Stimulated activated memory B cell treated with anti-CD40 and anti-IgM and Interleukin-4, amounts not matched to agents 10 μg/mL and 1 μg/mL and 100 μg/mL, for 72 hours (primary cell): ENCODE measurements around the gene FES.
"Not testable (repeated sequence)": the region's sequence is repeated elsewhere in the genome, so short reads cannot be mapped to it uniquely, and the experiment has no call there.

ENCODE experiments used
- ATAC-seq: fragments of 150-1000 bp; cut with Tn5 transposase; 2 replicates; pipeline ENCODE4 v1.10.0; 2021
- H3K27ac Mint-ChIP-seq: one replicate; pipeline ENCODE4 v1.8.0; 2022; ENCODE audit warnings: mild to moderate bottlenecking, mixed read lengths
- H3K27me3 Mint-ChIP-seq: one replicate; pipeline ENCODE4 v1.8.0; 2022; ENCODE audit warnings: mixed read lengths
- H3K36me3 Mint-ChIP-seq: one replicate; pipeline ENCODE4 v1.8.0; 2022; ENCODE audit warnings: mixed read lengths
- H3K4me1 Mint-ChIP-seq: one replicate; pipeline ENCODE4 v1.8.0; 2022; ENCODE audit warnings: mixed read lengths
- H3K4me3 Mint-ChIP-seq: one replicate; pipeline ENCODE4 v1.8.0; 2022; ENCODE audit warnings: mild to moderate bottlenecking, moderate library complexity, mixed read lengths
- H3K9me3 Mint-ChIP-seq: one replicate; pipeline ENCODE4 v1.8.0; 2022; ENCODE audit warnings: mixed read lengths

Gene FES

DNA sequence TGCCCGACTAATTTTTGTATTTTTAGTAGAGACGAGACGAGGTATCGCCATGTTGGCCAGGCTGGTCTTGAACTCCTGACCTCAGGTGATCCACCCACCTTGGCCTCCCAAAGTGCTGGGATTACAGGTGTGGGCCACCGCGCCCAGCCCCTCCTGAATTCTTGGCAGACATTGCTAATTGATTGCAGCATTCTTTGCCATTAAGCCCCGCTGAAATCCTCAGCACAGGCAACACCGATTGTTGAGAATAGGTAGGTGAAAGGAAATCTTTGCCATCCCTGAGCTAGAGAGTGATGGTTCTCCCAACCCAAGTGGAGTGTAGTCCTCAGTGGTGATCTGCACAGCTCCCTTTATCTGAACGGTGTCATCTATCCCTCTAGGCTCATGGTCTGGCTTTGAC, 20.4 kb downstream of the FES start:
- Mint-ChIP-seq H3K27me3 (no peaks in the 10 kb centered on the region), H3K36me3 (peaks cover 44% of the 10 kb centered on the region), H3K4me3 (no peak overlapping the region), H3K9me3 (no peaks in the 10 kb centered on the region), H3K4me1 (peaks cover 44% of the 10 kb centered on the region), H3K27ac (no peak overlapping the region)
- ATAC-seq: no peak

DNA sequence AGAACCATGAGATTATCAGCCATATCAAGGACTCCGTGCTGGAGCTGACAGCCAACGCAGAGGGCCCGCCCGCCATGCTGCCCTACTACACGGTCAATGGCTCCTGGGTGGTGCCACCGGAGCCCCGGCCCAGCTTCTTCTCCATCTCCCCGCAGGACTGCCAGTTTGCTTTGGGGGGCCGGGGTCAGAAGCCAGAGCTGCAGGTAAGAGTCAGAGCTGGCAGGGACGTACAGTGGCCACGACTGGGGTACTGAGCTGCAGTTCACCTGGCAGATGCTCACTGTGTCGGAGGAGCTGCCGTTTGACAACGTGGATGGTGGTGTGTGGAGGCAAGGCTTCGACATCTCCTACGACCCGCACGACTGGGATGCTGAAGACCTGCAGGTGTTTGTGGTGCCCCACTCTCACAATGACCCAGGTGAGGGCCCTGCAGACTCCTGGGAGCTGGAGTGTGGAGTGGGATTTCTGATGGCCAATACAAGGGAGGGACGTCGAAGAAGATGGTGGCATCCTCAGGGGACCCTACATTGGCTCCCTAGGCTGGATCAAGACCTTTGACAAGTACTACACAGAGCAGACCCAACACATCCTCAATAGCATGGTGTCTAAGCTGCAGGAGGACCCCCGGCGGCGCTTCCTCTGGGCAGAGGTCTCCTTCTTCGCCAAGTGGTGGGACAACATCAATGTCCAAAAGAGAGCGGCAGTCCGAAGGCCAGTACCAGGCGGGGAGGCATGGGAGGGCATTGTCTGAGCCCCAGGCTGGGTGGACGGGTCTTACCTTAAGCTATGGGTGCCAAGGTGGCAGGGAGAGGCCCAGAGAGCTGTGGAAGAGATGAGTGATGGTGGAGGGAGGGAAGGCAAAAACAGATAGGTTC, 21.2 kb downstream of the FES start:
- no peak for ATAC-seq
- no peaks in the 10 kb centered on the region for H3K27me3 Mint-ChIP-seq
- H3K27ac Mint-ChIP-seq: peak overlapping the region; percentile 26
- peaks cover 39% of the 10 kb centered on the region for H3K4me1 Mint-ChIP-seq
- H3K9me3 Mint-ChIP-seq: no peaks in the 10 kb centered on the region
- no peak overlapping the region for H3K4me3 Mint-ChIP-seq
- H3K36me3 Mint-ChIP-seq: peaks cover 52% of the 10 kb centered on the region

DNA sequence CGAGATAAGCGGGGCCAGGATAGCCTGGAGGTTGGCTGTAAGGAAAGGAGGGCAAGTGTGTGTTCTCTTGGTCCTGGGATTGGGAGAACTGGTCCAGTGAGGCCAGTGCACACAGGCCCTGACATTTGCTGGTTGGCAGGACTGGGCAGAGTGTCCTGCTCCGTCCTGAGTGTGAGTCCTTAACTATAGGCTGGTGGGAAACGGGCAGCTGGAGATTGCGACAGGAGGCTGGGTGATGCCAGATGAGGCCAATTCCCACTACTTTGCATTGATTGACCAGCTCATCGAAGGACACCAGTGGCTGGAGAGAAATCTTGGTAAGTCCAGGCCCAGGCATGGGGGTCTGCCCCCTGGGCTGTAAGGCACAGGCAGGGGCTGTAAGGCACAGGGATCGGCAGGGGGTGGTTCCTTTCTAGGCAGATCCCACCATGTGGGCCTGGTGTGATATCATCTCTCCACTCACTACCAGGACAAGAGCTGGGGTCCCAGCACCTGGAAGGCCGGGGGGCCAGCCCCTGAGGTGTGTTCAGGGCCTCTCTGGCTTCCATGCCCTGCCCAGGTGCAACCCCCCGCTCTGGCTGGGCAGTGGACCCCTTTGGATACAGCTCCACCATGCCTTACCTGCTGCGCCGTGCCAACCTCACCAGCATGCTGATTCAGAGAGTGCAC, 22.0 kb downstream of the FES start:
- no peaks in the 10 kb centered on the region for H3K27me3 Mint-ChIP-seq

DNA sequence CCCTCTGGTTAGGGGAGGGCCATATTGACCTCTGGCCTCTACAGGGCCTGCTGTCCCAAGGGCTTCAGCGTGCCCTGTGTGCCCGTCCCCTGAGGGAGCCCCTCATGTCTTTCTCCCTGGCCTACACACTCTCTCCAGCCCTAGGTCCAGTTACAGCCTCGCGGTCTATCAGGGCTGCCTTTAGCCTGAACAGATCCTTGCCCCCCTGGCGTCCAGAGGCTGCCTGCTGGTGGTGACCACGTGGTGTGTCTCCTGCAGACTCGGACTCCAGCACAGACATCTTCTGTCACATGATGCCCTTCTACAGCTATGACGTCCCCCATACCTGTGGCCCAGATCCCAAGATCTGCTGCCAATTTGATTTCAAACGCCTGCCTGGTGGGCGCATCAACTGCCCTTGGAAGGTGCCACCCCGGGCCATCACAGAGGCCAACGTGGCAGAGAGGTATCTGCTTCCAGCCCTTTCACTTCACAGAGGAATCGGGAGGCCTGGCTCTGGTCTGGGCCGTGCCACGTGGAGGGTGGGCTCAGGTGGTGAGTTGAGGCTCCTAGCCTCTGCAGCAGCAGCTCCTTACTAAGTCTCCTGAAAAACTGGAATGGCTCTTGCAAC, 22.9 kb downstream of the FES start:
- Mint-ChIP-seq H3K4me3 (no peak overlapping the region), H3K4me1 (peaks cover 26% of the 10 kb centered on the region), H3K27ac (no peak overlapping the region)

More for the DNA sequence above, 22.0 kb downstream of the FES start:
- Mint-ChIP-seq H3K27ac (no peak overlapping the region), H3K4me1 (peaks cover 35% of the 10 kb centered on the region), H3K4me3 (no peak overlapping the region), H3K36me3 (peaks cover 59% of the 10 kb centered on the region), H3K9me3 (no peaks in the 10 kb centered on the region)
- no peak for ATAC-seq

DNA sequence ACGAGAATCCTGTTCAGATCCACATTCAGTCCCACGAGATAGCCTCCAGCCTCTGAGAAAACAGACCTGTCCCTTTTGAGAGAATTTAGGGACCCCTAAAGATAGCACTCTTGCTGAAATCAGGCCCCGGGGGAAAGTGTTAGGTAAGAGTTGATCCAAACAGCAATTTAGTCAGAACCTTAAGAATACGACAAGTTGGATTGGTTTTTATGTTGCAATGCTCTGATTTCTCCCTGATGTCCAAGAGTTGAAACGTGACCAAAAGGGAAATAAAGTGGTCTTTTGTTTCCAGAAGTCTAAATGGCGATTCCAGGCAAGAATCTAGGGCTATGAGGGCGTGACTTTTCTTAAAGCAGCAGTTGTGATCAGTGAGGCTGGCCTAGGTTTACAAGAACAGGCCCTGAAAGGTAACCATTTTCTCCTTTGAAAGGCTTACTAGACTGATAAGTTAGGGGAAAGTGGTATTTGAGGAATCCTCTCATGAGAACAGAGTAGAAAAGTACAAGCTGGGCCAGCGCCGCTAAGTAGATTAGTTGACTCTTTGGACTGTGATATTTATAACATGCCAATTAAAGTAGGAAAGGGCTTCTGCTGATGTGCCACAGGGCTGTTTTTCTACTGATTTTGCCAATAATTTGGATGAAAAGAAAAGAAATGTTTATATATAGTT, 23.7 kb downstream of the FES start:
- peaks cover 72% of the 10 kb centered on the region for H3K36me3 Mint-ChIP-seq
- no peak overlapping the region for H3K4me3 Mint-ChIP-seq
- no peaks in the 10 kb centered on the region for H3K9me3 Mint-ChIP-seq
- ATAC-seq: no peak
- H3K27me3 Mint-ChIP-seq: no peaks in the 10 kb centered on the region
- no peak overlapping the region for H3K27ac Mint-ChIP-seq
- H3K4me1 Mint-ChIP-seq: peaks cover 26% of the 10 kb centered on the region

More for the DNA sequence above, 22.9 kb downstream of the FES start:
- H3K36me3 Mint-ChIP-seq: peaks cover 64% of the 10 kb centered on the region
- no peak for ATAC-seq
- H3K27me3 Mint-ChIP-seq: no peaks in the 10 kb centered on the region
- H3K9me3 Mint-ChIP-seq: no peaks in the 10 kb centered on the region

DNA sequence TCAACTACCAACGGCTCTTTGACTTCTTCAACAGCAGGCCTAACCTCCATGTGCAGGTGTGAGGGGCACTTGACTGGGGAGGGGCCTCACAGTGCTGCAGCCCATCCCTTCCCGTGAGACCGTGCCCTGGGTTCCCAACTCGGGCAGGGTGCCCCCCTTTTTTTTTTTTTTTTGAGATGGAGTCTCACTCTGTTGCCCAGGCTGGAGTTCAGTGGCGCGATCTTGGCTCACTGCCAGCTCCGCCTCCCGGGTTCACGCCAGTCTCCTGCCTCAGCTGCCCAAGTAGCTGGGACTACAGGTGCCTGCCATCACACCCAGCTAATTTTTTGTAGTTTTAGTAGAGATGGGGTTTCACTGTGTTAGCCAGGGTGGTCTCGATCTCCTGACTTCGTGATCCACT, 25.1 kb downstream of the FES start:
- H3K4me3 Mint-ChIP-seq, H3K27ac Mint-ChIP-seq, ATAC-seq, H3K27me3 Mint-ChIP-seq, H3K9me3 Mint-ChIP-seq: not testable (repeated sequence)
- H3K4me1 Mint-ChIP-seq: peaks cover 16% of the 10 kb centered on the region
- peaks cover 86% of the 10 kb centered on the region for H3K36me3 Mint-ChIP-seq

DNA sequence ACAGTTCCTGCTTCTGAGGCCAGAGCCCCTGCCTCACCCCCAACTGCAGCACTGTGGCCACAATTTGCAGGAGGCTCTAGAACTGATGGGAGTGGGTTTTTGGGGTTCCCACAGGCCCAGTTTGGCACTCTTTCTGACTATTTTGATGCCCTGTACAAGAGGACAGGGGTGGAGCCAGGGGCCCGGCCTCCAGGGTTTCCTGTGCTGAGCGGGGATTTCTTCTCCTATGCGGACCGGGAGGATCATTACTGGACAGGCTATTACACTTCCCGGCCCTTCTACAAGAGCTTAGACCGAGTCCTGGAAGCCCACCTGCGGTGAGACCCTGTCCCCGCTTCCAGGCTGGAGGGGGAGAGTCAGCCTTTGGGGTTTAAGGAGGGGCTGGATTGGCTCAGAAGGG, 25.7 kb downstream of the FES start:
- Mint-ChIP-seq H3K9me3 (no peaks in the 10 kb centered on the region), H3K36me3 (peaks cover 87% of the 10 kb centered on the region), H3K4me1 (peaks cover 16% of the 10 kb centered on the region), H3K4me3 (no peak overlapping the region), H3K27ac (no peak overlapping the region), H3K27me3 (no peaks in the 10 kb centered on the region)
- no peak for ATAC-seq

DNA sequence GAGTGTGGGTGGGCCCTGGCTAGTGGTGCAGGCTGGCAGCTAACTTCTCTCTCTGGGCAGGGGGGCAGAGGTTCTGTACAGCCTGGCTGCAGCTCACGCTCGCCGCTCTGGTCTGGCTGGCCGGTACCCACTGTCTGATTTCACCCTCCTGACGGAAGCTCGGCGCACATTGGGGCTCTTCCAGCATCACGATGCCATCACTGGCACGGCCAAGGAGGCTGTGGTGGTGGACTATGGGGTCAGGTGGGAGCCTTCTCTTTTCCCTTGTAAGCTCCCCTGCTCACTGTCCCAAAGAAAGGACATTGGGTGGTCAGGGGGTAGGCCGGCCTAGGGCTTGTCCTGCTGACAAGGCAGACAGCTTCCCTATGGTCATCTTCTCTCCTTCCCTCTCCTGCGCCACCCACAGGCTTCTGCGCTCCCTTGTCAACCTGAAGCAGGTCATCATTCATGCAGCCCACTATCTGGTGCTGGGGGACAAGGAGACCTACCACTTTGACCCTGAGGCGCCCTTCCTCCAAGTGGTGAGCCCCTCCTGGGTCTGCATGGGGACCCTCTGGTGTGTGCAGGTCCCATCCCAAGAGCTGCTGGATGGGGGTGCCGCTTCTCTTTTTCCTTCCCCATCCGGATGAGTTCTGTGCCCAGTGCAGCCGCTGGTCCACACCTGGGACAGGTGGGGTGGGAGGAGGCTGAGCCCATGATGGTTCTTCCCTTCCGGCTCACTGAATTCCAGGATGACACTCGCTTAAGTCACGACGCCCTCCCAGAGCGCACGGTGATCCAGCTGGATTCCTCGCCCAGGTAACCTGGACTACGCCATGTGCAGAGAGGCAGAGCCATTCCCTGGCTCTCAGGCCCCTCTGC, 26.4 kb downstream of the FES start:
- Mint-ChIP-seq H3K9me3 (no peaks in the 10 kb centered on the region), H3K27ac (no peak overlapping the region), H3K36me3 (peaks cover 87% of the 10 kb centered on the region), H3K27me3 (no peaks in the 10 kb centered on the region), H3K4me3 (no peak overlapping the region), H3K4me1 (peaks cover 13% of the 10 kb centered on the region)
- ATAC-seq: no peak

DNA sequence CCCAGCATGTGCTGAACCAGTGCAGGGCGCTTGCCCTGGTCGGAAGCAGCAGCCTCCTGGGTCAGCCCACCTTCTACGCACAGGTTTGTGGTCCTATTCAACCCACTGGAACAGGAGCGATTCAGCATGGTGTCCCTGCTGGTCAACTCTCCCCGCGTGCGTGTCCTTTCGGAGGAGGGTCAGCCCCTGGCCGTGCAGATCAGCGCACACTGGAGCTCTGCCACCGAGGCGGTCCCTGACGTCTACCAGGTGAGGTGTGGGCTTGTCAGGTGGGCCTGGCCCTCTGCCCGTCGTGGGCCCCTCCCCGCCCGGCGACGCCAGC, 27.0 kb downstream of the FES start:
- no peaks in the 10 kb centered on the region for H3K27me3 Mint-ChIP-seq
- no peaks in the 10 kb centered on the region for H3K9me3 Mint-ChIP-seq
- H3K4me3 Mint-ChIP-seq: no peak overlapping the region
- H3K36me3 Mint-ChIP-seq: peaks cover 87% of the 10 kb centered on the region
- no peak overlapping the region for H3K27ac Mint-ChIP-seq
- peaks cover 11% of the 10 kb centered on the region for H3K4me1 Mint-ChIP-seq
- no peak for ATAC-seq

DNA sequence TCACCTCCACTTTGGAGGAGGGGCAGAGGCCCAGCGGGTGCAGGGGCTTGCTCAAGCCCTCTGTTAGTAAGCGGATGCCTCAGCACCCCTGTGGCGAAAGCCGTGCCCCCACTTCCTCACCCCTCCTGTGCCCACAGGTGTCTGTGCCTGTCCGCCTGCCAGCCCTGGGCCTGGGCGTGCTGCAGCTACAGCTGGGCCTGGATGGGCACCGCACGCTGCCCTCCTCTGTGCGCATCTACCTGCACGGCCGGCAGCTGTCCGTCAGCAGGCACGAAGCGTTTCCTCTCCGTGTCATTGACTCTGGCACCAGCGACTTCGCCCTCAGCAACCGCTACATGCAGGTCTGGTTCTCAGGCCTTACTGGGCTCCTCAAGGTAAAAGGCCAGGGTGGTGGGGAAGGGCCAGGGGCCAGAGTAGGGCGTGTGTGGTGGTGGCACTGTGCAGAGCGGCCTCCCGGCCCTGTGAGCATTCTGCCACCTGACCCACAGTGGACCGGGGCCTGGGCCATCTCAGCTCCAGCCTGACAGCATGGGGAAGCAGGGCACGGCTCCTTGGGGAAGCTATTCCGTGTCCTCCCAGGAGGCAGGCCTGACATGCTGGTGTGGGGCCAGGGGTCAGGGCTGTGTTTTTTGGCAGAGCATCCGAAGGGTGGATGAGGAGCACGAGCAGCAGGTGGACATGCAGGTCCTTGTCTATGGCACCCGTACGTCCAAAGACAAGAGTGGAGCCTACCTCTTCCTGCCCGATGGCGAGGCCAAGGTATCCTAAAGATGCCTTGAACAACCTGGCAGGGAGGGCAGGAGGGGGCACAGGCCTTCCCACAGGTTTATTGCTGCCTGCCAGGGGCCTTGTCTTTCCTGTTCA, 27.8 kb downstream of the FES start:
- Mint-ChIP-seq H3K27me3 (no peaks in the 10 kb centered on the region), H3K9me3 (no peaks in the 10 kb centered on the region), H3K4me1 (peaks cover 8% of the 10 kb centered on the region), H3K4me3 (no peak overlapping the region), H3K36me3 (peaks cover 87% of the 10 kb centered on the region), H3K27ac (no peak overlapping the region)
- ATAC-seq: no peak

DNA sequence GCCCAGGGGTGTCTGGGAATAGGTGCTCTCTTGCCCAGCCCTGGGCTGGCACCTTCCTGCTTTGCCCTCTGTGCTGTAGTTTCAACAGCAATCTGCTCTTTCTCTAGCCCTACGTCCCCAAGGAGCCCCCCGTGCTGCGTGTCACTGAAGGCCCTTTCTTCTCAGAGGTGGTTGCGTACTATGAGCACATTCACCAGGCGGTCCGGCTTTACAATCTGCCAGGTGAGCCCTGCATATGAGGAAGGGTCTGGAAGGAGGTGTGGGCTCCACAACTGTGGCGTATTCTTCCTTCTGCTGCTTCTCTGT, 28.4 kb downstream of the FES start:
- ATAC-seq: no peak
- H3K4me3 Mint-ChIP-seq: no peak overlapping the region
- H3K36me3 Mint-ChIP-seq: peaks cover 87% of the 10 kb centered on the region
- H3K4me1 Mint-ChIP-seq: peaks cover 8% of the 10 kb centered on the region
- H3K27me3 Mint-ChIP-seq: no peaks in the 10 kb centered on the region
- no peaks in the 10 kb centered on the region for H3K9me3 Mint-ChIP-seq
- H3K27ac Mint-ChIP-seq: no peak overlapping the region

DNA sequence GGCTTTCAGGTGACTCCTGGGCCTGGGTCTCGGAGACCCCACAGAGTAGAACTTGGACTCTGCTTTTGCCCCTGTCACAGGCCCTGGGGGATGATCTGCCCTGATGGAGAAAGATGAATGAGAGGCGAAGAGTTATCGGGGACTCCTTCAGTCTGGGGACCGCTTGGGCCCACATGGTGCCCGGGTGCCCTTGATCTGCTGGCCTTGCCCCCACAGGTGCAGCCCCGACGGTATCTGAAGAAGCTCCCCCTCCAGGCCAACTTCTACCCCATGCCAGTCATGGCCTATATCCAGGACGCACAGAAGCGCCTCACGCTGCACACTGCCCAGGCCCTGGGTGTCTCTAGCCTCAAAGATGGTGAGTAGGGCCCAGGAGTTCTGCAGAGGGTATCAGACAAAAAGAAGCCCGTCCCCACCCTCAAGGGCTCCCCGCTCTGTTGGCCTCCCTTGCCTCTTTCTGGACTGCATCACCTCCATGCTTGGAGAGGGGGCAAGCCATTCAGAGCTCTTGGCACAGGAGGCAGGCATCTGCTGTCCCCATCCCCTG, 29.2 kb downstream of the FES start:
- Mint-ChIP-seq H3K4me3 (no peak overlapping the region), H3K9me3 (no peaks in the 10 kb centered on the region), H3K27ac (no peak overlapping the region)

DNA sequence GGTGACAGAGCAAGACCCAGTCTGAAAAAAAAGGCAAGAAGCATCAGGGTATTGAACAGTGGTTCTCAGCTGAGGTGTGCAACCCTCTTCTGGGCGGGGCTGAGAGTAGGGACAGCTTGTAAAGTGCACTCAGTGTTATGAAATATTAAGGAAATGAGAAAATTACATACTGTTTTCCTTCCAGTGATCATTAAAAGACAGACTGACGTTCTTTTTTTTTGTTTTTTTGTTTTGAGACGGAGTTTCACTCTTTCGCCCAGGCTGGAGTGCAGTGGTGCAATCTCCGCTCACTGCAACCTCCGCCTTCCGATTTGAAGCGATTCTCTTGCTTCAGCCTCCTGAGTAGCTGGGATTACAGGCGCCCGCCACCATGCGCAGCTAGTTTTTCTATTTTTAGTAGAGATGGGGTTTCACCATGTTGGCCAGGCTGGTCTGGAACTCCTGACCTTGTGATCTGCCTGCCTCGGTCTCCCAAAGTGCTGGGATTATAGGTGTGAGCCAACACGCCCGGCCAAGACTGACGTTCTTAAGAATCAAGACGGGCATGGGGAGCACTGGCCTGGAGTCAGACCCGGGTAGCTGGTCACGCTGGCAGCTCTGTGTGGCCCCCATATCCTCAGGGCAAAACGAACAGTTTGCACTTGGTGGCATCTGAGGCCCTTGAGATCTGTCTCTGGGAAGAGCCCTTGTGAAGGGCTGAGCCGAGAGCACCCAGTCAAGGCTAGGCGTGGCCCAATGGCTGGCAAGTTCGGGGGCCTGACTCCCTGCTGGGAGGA, 30.2 kb downstream of the FES start:
- no peak for ATAC-seq
- peaks cover 89% of the 10 kb centered on the region for H3K36me3 Mint-ChIP-seq
- H3K4me3 Mint-ChIP-seq: no peak overlapping the region
- no peak overlapping the region for H3K27ac Mint-ChIP-seq
- no peaks in the 10 kb centered on the region for H3K9me3 Mint-ChIP-seq
- H3K27me3 Mint-ChIP-seq: no peaks in the 10 kb centered on the region
- peaks cover 8% of the 10 kb centered on the region for H3K4me1 Mint-ChIP-seq

More for the DNA sequence above, 29.2 kb downstream of the FES start:
- ATAC-seq: no peak
- no peaks in the 10 kb centered on the region for H3K27me3 Mint-ChIP-seq
- peaks cover 90% of the 10 kb centered on the region for H3K36me3 Mint-ChIP-seq
- peaks cover 8% of the 10 kb centered on the region for H3K4me1 Mint-ChIP-seq
